Body of pancreas (tissue), 4 donors: ENCODE measurements around the gene KAT2A.

Source experiments
- CTCF ChIP-seq, 7 experiments: fragments of 450-650 bp in 4 of 7; fragments of 200-600 bp in 3 of 7; sonication (generic) in 3 of 7; IDR thresholded peaks; one replicate each; pipeline ENCODE4 v1.5.1; 2016 to 2019; ENCODE audit warnings: antibody characterized with exemption in 7 of 7
- POLR2A ChIP-seq, 3 donors: fragments of 450-650 bp; IDR thresholded peaks; one replicate each; pipeline ENCODE4 v1.6.1; 2016; ENCODE audit warnings: antibody characterized with exemption in 3 of 3, mild to moderate bottlenecking in 2 of 3

GRCh38 chr17:42107597-42108576 is 13.3 kb downstream of the KAT2A start:
- TF ChIP-seq CTCF (IDR thresholded peaks at IDR 0.05) (no peak), POLR2A (IDR thresholded peaks at IDR 0.05) (no peak)
